Stimulated activated CD8-positive, alpha-beta memory T cell treated with anti-CD3 and anti-CD28 coated beads, Interleukin-4, amount 100 ng/mL, for 48 hours (primary cell): ENCODE results near the gene PCDH9.
"Not testable (repeated sequence)": the region's sequence is repeated elsewhere in the genome, so short reads cannot be mapped to it uniquely, and the experiment has no call there.

Source experiments
- DNase-seq: peaks from one replicate; pipeline ENCODE4 v3.0.0-alpha.2; 2020

PCDH9 gene

DNA sequence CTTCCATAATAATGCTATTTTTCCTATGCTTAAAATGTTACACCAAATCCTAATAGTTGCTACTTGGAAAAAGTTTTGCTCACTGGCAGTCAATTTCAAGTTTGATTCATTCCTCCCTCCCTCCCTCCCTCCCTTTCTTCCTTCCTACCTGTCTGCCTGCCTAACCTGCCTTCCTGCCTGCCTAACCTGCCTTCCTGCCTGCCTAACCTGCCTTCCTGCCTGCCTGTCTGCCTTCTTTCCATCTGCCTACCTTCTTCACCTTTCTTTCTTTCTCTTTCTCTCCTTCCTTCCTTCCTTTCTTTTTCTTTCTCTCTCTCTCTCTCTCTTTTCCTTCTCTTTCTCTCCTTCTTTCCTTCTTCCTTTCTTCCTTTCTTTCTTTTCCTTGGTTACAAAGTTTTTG lies 418.7 kb downstream of the PCDH9 start:
- no peak for DNase-seq

DNA sequence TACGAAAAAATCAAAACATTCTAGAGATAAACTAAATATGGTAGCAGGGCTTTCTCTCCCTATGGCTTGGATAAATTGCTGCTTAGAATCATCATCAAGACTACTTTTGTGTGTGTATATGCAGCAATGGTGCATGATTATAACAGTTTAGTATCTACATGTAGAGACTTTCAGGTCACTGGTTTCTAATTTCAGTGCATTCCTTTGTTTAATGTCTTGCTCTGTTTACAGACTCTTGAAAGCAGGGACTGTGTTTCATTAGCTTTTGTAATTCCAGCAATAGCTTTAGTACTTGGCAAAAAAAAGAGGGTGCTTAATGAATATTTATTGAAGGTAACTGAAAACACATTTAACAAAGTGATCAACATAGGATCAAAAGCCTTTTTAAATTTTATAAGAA lies 420.7 kb downstream of the PCDH9 start:
- DNase-seq: no peak

DNA sequence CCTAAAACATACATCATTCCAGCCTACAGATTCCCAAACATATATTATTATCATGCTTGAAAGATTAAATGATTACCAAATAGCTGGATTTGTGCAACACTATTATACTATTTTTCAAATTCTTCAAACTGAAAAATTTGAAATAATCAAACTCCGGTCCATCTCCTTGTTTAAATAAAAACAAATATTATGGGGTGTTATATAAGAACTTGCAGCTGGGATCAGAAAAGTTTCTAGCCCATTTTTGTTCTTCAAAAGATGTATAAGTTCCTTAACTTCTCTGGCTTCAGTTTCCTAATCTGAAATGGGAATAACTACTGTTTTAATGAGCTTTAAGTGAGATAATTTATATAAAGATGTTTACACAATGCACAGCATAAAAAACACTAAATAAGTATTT lies 422.9 kb downstream of the PCDH9 start:
- no peak for DNase-seq

DNA sequence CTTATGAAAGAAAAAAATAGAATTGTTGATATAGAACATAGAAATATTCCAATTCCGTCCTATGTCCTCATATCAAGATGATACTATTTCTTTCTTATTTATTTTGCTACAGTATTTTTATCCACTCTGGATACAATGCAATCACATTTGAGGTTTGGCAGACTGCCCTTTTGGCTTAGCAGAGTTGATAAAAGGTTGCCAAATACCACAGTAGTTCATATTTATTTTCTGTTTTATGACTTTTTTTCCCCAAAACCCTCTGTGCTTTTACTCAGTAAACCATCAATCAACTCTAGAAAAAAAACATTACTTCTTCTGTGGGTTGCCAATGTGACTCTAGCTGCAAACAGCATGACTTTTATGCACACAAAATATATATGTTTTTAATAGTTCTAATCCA lies 424.5 kb downstream of the PCDH9 start:
- no peak for DNase-seq

DNA sequence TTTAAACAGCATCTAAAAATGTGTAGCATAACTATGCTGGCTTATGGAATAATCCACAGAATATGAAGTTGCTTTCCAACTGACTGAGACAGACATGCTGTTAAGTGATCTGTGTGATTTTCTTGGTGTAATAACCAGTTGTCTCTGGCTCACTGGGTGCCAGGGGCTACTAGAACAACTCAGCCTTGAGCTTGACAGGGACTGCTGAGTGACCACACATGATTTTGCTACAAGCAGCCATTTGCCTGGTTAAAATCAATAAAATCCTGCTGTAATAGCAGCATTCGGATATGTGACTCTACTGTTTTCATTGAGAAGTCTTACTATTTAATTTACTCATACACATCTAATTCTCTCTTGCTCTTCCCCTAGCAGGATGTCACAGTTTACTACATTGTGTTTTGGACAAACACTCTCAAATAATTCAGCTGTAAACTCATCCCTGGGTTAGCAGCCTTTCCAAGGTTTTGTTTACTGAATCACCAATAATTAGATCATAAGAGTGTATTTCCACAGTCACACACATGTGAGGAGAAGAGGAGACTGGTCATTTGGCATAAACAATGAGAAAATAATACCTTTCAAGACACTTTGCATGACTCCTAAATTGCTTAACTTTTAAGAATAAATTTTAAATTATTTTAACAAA lies 426.2 kb downstream of the PCDH9 start:
- no peak for DNase-seq

DNA sequence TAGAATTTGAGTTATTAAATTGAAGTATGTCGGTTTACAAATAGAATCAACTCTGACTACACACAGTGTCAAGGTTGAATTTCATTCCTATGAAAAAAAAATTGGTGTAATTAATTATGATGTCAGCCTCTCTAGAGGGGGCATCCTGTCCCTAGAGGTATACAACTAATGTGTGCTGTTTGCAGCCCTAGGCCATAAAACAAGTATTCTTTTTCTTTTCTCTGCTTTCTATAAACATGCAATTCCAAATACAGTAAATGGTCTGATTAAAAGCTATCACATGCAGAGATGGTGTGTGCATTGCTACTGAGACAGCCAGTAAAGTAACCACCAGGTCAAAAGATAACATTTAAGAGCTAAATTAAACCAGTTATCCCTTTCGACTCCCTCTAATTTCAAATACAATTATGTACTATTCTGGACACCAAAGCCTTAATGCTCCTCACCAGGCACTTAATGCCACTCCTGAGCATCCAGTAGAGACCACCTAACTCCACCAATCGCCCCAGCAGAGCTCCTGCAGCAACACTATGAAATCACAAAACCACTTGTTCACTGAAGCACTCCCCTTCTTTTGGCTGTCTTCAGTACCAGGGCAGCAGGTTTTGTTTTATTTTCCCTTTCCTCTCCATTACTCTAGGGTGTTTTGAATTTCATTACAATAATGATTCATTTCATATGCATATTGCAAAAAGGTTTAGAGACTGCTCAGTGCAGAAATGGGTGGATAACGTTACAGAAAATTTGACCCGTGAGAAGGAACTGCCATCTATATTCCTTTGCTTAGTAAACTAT lies 426.9 kb downstream of the PCDH9 start:
- no peak for DNase-seq

DNA sequence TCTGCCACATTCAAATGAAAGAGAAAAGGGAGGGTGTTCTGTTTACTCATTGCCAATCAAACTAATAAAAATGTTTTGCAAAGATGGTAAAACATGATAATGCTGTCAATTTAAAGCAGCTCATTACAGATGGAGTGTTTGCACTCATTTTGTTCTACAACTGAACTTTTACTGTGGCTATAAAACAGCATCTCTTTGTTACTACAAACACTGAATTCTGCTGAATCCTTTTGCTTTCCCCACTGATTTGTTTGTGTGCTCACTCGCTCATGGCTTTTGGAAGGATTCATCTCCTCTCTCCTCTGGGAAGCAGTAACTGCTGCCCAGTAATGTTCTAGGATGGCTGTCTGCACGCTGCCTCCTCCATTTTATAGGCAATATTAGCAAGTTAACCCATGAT lies 434.5 kb downstream of the PCDH9 start:
- no peak for DNase-seq

DNA sequence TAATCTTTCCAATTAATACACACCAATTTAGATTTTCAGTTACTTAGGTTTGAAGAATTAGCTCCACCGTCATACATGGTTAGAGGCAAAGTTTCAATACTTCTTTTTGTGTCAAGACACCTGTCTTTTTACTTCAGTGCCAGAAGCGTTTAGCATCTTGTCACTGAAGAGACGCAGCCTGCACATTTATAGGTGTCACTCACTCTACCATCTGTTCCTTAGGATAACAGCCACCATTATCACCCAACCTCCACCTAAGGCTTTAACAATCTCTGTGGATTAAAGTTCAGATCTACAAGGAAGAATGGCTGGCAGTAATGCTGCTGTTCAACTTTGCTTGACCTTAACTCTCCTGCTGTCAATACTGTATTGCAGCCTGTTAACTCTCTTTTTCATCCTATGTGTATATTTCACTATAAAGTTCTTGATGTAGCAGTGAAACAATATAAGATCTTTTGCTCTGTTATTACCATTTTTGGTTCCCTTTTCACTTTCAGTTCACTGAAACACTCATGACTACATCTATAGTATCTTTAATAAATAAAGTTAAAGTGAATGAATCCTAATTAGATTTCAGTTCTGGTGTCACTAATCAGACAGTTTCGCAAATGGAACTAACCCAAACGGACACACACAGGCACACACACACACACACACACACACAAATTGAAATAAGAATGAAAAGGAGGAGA lies 435.6 kb downstream of the PCDH9 start:
- DNase-seq: no peak

DNA sequence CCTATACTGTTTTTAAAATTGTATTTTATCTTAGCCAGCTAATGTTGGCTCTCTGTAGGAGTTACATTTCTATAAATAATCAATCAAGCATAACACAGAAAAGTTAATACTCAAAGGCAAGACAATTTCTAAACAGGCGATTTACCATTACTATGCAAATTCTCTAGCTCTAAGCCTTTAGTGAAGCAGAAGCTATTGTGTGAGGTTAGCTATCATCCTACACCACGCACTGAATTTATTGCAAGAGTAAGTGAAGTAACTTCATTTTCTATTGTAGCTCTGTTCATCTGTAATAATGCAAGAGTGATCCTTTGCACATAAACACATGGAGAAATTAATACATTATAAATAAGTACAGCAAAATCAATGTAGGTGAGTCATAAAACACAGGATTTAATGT lies 439.3 kb downstream of the PCDH9 start:
- DNase-seq: no peak

DNA sequence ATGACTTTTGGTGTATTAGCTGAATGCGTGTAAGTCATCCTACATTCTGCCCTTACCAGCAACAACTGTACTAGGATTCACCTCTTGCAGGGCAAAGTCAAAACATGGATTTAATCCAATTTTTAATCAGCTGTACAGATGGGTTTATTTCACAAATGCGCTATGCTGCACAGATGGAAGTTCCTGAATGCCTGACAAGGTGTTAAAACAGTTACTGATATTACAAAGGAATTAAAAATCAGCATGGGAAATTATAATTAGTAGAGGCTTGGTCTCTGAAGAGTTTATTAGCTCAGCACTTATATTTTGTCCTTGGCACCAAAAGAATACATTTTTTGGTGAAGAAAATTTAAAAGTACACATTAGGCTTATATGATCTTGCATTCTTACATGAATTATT lies 448.9 kb downstream of the PCDH9 start:
- no peak for DNase-seq

DNA sequence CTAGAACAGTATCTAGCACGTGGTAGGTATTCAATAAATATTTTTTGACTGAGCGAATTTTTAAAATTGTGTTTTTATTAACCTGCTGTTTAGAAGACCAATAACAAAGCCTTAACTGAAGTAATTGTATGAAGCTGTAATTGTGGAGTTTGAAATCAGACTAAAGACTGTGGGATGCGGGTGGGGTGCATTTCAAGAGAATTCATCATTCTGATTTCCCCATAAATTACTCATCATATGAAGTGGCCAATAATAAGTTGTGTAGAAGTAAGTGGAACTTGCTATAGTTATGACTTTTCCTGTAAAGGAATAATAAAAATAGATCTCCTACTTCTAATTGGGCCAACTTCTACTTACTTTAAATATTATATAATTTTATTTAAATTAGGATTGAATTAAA lies 449.3 kb downstream of the PCDH9 start:
- DNase-seq: no peak

DNA sequence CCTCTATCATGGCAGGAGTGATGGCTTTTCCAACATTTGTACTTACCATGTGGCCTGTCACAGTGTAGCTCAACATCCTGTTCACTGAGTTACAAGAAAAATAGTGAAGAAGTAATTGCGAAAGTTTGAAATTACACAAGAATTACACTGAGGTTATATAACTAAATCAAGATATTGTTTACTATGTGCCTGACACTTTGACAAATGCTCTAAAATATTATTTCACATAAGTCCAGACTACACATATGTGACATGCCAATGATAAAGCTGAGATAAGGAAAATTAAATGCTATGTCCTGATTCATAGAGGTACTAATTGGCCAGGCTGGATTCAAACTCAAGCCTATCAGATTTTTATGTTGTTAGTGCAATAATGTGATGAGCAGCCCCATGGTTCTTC lies 451.7 kb downstream of the PCDH9 start:
- no peak for DNase-seq

DNA sequence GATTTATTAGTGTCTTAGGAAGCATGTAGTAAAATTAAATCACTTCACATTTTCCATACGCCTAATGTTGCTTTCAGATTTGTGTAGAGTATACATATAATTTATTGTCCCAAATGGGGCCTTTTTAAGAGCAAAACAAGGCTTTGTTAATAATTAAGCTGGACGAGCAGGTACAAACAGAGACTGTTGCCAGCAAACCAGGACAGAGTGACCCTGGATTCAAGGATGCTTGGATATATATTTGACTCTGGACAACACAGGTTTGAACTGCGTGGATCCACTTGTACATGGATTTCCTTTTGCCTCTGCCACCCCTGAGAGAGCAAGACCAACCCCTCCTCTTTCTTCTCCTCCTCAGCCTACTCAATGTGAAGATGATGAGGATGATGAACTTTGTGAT lies 454.9 kb downstream of the PCDH9 start:
- no peak for DNase-seq

DNA sequence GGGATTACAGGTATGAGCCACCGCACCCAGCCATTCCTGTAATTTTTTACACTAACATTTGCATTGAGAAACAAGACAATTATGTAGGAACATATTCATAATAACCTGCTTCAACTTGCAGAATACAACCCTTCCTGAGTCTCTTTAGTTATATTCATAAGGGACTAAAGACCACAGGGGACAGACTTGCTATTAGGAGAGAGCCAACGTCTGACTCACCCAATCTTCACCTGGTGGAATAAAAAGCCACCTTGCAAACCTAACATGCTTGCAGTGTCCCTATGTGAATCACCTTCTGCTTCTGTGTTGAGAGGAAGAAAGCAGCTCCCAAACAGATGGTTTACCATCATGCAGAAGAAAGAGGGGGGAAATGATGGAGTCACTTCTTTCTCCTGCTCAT lies 456.1 kb downstream of the PCDH9 start:
- no peak for DNase-seq

DNA sequence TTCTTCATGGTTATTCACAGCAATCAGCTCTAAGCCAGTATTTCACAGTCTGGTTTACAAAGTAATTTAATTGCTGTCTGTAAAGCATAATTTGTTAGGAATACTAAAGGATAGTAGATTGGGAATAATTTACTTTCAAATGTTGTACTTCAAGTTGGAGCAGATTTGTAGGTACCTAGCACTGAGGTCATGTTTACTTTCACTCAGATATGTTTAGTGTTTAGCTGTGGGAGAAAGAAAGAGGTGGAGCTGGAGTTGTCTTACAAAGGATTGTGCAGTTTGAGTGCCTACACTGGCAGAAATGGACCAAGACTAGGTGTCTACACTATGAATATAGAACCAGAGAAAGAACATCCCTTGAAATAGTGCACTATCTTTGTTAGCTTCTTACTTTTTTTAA lies 464.6 kb downstream of the PCDH9 start:
- no peak for DNase-seq

DNA sequence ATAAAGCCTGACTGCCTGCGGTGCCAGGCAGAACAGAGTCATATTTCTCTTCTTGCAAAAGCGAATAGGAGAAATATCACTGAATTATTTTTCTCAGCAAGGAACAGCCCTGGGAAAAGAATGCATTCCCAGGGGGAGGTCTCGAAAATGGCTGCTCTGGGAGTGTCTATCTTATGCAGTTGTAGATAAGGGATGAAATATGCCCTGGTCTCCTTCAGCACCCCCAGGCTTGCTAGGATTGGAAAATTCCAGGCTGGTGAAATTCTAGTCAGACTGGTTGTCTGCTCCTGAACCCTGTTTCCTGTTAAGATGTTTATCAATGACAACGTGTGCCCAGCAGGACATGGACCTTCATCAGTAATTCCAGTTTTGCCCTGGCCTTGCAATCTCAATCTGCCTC lies 469.5 kb downstream of the PCDH9 start:
- not testable (repeated sequence) for DNase-seq

DNA sequence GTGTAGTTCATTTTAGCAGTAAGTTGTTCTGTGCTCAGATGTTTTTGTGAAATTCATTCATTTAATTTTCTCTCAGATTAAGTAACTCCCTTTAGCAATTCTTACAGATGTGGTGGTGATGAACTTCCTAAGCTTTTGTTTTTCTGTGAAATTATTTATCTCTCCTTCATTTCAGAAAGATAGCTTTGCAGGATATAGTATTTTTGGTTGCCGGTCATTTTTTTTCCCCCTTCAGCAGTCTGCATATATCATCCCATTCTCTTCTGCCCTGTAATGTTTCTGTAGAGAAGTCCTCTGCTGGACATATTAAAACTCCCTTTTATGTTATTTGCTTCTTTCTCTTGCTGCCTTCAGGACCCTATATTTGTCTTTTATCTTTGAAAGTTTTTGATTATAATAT lies 470.2 kb downstream of the PCDH9 start:
- DNase-seq: no peak

DNA sequence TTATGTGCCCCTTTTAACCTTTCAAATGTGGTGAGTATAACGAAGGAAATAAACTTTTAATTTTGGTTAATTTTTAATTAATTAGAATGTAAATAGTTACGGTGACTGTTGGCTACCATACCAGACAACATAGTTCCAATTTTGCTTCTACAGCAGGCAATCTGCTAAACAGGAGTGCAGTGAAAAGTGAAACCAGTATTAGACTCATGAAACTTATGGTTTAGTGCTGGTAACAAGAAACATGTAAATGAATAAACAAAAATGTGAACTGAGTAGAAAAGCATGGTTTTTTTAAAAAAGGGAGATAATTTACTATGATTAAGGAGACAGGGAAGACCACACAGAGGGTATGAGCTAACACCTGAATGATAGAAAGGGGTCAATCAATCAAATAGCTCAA lies 478.4 kb downstream of the PCDH9 start:
- no peak for DNase-seq

DNA sequence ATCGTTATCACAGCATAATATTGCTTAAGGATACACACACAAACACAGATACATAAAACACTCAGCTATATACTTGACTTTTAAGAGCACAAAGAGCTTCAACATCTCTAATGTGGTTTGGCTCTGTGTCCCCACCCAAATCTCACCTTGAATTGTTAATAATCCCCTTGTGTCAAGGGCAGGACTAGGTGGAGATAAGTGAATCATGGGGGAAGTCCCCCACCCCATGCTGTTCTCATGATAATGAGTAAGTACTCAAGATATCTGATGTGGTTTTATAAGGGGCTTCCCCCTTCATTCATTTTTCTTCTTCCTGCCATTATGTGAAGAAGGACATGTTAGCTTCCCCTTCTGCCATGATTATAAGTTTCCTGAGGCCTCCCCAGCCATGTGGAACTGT lies 481.4 kb downstream of the PCDH9 start:
- DNase-seq: no peak

DNA sequence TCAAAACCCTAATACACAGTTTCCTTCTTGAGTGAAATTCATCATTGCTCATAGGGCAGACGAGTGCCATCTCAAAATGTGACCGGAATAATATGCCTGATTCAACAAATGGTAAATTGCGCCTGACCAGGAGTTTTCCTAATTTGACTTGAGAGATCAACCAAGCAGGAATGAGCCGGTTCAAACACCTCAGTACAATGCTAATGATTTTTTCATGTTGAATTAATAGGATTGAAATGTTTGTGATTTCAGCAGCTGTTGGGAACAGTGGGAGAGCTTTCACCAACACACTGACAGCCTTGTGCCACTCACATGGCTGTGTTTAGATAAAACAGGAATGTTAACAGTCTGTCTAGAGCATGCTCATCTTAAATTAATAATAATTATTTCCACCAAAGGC lies 484.8 kb downstream of the PCDH9 start:
- DNase-seq: no peak

DNA sequence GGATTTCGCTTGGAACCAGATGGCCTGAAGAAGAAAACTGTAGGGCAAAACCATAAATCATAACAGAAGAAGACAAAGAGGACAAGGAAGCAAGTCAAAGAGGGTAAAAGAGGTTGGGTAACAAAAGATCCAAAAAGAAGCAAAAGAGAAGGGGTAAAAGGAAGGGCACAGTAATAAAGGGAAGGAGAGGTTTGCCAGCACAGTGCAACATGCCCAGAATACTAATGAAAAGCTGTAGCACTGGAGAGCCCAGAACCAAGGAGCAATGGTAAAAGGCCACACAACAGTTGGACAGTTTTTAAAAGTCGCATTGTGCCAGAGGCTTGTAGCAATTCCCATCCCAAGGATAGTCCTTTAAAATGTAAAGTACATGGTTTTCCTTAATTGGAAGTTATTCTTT lies 506.6 kb downstream of the PCDH9 start:
- no peak for DNase-seq

DNA sequence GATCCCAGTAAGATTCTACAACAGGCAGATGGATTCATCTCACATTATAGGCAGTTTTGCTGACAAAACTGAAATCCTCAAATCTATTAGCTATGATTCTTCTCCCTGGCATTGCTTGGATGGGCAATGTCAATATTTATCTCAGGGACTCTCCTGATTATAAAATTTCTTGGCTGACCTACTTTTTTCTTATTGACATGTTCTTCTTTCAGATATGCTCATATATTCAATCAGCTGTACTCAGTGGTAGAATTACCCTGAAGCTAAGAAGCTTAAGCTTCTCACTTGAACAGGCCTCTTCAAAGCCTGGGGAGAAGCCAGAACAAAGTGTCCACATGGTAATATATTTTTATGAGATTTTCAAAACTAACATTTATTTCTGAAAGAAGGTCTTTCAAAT lies 513.6 kb downstream of the PCDH9 start:
- no peak for DNase-seq

DNA sequence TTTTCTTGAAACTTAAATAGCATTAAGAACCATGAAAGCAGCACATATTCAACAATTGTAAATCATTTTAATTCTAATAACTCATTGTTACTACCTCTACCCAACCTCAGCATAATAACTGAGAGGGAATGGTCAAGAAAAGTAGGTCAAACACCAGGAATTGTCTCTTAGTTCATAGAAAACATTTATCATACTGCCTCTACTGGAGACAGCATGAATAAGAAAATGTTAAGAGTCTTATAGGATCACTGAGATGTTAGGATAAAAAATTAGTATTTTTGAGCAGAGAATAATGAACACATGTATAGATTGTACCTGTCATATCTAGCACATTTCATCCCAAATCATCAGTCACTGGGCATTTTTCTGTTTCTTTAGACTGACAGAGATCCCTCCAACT lies 515.3 kb downstream of the PCDH9 start:
- DNase-seq: no peak

DNA sequence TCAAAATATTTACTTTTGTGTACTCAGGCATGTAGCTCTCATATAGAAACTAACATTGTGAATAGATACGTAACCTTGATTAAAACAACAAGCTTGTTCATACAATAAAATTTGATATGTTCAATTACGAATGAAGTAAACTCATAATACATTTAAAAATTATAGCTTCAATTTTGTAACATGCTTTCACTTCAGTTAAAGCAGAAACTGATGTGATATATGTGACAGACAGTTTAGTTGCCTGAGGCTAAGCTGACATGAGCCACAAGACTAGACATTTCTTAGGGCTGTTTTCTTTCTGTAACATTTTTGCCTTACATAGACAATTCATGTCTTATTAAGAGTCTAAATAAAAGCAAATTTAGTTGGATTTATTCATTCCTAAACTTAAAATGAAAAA lies 526.0 kb downstream of the PCDH9 start:
- DNase-seq: no peak
